Motor neuron (in vitro differentiated cells): Measurements from ENCODE around the gene UQCR11. TPM values are rescaled to one million over a fixed set of nuclear protein-coding genes. Genes with fewer than 3 reads are reported as not detected.

Source experiments
- ATAC-seq, 8 experiments: fragments of 200-7000 bp; cut with Tn5 transposase; replicated peaks in 6 of 8; 2 replicates each; pipeline ENCODE4 v1.8.0; 2021; ENCODE audit warnings: mild to moderate bottlenecking in 8 of 8, moderate library complexity in 8 of 8
- H3K27ac ChIP-seq, 2 donors: fragments of 250-450 bp; sonication (Bioruptor Pico); 2 replicates each; pipeline ENCODE4 v1.9.0; 2021; ENCODE audit warnings: antibody characterized with exemption in 2 of 2, mild to moderate bottlenecking in 2 of 2, moderate library complexity in 1 of 2
- H3K4me1 ChIP-seq, 2 donors: fragments of 250-450 bp; sonication (Bioruptor Pico); replicated peaks in 1 of 2; 2 replicates each; pipeline ENCODE4 v1.6.1; 2021; ENCODE audit warnings: antibody characterized with exemption in 2 of 2, mild to moderate bottlenecking in 2 of 2, moderate library complexity in 1 of 2
- H3K4me3 ChIP-seq, 5 donors: fragments of 250-450 bp; sonication (Bioruptor Pico); 2 replicates each; pipeline ENCODE4 v1.9.0; 2021; ENCODE audit warnings: antibody characterized with exemption in 5 of 5, mild to moderate bottlenecking in 5 of 5, moderate library complexity in 4 of 5
- WGBS, 10 experiments: fragments of 450-650 bp; shearing (Covaris generic); methylation state at CpG; one replicate each; pipeline ENCODE4 v1.0.0; 2022; 5-methylcytosine and 5-hydroxymethylcytosine counted together
- in situ Hi-C, 9 experiments: fragments of 400-800 bp; cut with MboI; loops; one replicate each; pipeline ENCODE4 v1.15.0; 2021; ENCODE audit warnings: low sequenced_read_pairs in 9 of 9, low pct_unique_long_range_greater_than_20kb in 2 of 9; ENCODE audit not compliant: unreplicated experiment in 9 of 9
- total RNA-seq, 8 experiments: library from RNA; unstranded; fragments of 300-600 nt; gene quantifications; 2 replicates each; pipeline versions ENCODE4 v1.2.3 to v1.2.4, GENCODE V29; 2022

UQCR11 gene
- total RNA-seq, 8 experiments from 2014 or later: 92.4 to 219 (median 112) TPM

- ATAC-seq: no peak
- WGBS, 10 experiments: 95 to 100% (median 100%) methylated on average over 1 to 6 of the region's 31 CpGs; no CpG with 5 or more reads in 7 of the 10 experiments
- in situ Hi-C loops: no loop called here
- H3K27ac ChIP-seq: no peak overlapping the region
- no peak overlapping the region for H3K4me3 ChIP-seq
- H3K4me1 ChIP-seq: no peaks in the 10 kb centered on the region
Observed at GRCh38 chr19:1631557-1632100, 26.4 kb upstream of the UQCR11 start.

DNA sequence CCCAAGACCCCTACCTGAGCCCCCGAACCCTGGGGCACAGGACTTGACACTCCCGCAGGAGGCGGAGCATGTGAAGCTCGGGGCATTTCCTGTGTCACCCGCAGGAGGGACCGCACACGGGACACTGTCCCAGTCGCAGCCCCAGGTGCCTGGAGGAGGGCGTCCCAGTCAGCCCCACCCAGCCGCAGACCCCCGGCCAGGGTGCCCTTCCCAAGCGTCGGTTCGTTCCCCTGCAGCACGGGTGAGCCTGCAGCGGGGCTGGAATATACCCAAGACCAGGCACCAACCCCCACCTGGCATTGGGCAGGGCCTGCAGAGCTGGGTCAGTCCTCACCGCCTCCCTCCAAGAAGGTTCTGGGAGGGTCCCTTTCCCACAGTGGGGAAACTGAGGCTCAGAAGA lies 25.5 kb upstream of the UQCR11 start:
- Histone ChIP-seq H3K4me1 (no peaks in the 10 kb centered on the region), H3K27ac (no peak overlapping the region), H3K4me3 (no peak overlapping the region)
- in situ Hi-C loops: no loop called here
- ATAC-seq: no peak
- WGBS, 10 experiments: 100% methylated on average over 1 of the region's 17 CpGs; no CpG with 5 or more reads in 9 of the 10 experiments

DNA sequence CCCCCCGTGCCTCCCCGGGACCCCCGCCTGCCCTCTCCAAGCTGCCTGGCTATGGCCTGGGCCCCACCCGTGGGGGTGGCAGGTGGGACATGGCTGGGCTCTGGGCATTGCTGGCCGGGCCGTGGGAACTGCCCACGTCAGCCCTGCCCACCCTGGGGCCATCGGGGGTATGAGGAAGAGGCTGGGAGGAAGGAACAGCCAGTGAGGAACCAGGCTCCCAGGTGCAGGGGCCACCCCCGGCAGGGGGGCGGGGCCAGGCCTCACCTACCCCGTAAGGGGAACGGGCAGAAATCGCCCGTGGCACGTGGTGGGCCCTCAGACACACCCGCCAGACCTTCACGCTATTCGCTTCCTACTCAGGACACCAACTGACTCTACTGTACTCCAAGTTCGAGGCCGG lies 24.8 kb upstream of the UQCR11 start:
- Histone ChIP-seq H3K4me3 (no peak overlapping the region), H3K27ac (no peak overlapping the region), H3K4me1 (no peaks in the 10 kb centered on the region)
- WGBS, 10 experiments: 90 to 100% (median 92%) methylated on average over 2 to 8 of the region's 20 CpGs; no CpG with 5 or more reads in 7 of the 10 experiments
- peak in 1 of 8 experiments; percentile 16 for ATAC-seq
- in situ Hi-C loops: no loop called here

GRCh38 chr19:1629256-1629808 lies 24.1 kb upstream of the UQCR11 start:
- in situ Hi-C loops: no loop called here
- 90 to 95% methylated on average over 2 to 6 of the region's 24 CpGs; no CpG with 5 or more reads in 8 of the 10 experiments for WGBS, 10 experiments
- no peak for ATAC-seq
- no peak overlapping the region for H3K4me3 ChIP-seq
- H3K4me1 ChIP-seq: no peaks in the 10 kb centered on the region
- H3K27ac ChIP-seq: no peak overlapping the region

- WGBS, 10 experiments: no CpG with 5 or more reads among the region's 17 CpGs
- no peak overlapping the region for H3K27ac ChIP-seq
- no peak for ATAC-seq
- no peak overlapping the region for H3K4me3 ChIP-seq
- no peaks in the 10 kb centered on the region for H3K4me1 ChIP-seq
- in situ Hi-C loops: no loop called here
Observed at GRCh38 chr19:1627194-1627593, 21.9 kb upstream of the UQCR11 start.

DNA sequence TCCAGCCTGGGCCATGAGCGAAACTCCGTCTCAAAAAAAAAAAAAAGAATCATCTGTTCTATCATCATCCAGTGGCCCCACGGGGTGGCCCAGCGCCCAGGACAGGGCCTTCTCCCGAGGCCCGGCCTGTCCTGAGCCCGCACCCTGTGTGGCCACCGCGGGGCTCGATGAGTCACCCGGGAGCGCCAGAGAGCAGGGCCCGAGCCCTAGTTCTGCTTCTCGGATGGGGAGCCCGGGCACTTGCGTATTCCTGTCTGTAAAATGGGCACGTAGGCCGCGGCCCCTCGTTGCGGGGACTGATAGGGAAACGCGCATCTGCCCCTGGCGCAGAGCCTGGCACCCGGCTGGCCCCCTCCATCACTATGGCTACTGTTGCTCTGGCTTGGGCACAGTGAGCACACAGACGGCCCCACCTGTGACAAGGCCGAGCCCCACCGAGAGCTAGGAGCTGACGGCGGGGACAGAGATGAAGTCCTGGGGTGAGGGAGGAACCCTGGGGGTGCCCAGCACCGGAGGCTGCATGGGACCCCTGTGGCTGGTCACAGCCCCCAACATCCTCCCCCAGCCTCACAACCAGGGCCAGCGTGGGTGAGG lies 21.3 kb upstream of the UQCR11 start:
- in situ Hi-C loops: no loop called here
- H3K4me1 ChIP-seq: no peaks in the 10 kb centered on the region
- no peak for ATAC-seq
- no peak overlapping the region for H3K27ac ChIP-seq
- 94 to 98% (median 96%) methylated on average over 3 to 13 of the region's 32 CpGs; no CpG with 5 or more reads in 5 of the 10 experiments for WGBS, 10 experiments
- no peak overlapping the region for H3K4me3 ChIP-seq

DNA sequence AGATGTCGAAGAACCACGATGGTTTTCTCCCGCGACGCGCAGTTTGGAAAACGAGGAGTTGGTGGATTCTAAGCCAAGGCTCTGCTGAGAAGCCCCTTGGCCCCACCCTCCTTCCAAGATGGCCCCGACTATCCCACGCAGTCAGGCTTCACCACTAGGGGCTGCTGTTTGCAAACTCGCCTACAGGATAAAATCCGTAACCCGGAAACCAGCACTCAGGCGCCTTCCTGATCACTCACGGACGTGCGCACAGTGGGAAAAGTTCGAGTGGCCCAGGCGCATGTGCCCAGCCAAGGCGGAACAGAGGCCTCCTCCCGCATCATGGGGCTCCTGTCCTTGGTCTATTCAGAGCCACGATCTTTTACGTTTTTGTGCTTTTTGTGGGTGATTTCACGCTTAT lies 19.2 kb upstream of the UQCR11 start:
- H3K4me3 ChIP-seq: no peak overlapping the region
- in situ Hi-C loops: no loop called here
- peak in 4 of 8 experiments; percentile 28 to 73 (median 44) for ATAC-seq
- no peak overlapping the region for H3K27ac ChIP-seq
- WGBS, 10 experiments: 79 to 100% (median 85%) methylated on average over 1 to 21 of the region's 23 CpGs; no CpG with 5 or more reads in 3 of the 10 experiments
- H3K4me1 ChIP-seq: no peaks in the 10 kb centered on the region

- in situ Hi-C loops: no loop called here
- 29 to 100% (median 93%) methylated on average over 1 to 5 of the region's 5 CpGs; no CpG with 5 or more reads in 2 of the 10 experiments for WGBS, 10 experiments
Observed at GRCh38 chr19:1622541-1622940, 17.3 kb upstream of the UQCR11 start.

DNA sequence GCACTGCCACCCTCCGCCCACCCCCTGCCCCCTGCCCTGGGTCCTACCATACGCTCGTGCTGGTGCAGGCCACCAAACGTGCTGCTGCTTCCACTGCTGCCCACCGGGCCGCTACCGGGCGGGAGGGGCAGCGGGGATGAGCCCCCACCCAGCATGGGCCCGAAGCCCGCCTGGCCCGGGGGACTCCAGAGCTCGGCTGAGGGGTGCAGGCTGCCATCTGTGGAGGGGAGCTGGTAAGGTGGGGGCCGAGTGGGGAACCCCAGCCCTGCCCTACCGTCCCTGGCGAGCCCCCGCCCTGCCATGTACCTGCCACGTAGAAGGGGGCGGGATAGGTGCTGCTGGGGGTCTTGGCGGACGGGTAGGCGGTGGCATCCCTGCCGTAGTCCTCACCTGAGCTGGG lies 16.7 kb upstream of the UQCR11 start:
- ATAC-seq: peak in 1 of 8 experiments; percentile 9
- no peaks in the 10 kb centered on the region for H3K4me1 ChIP-seq

More at GRCh38 chr19:1622541-1622940, 17.3 kb upstream of the UQCR11 start:
- Histone ChIP-seq H3K4me3 (no peak overlapping the region), H3K27ac (no peak overlapping the region), H3K4me1 (no peaks in the 10 kb centered on the region)
- ATAC-seq: no peak

GRCh38 chr19:1621574-1621973 lies 16.3 kb upstream of the UQCR11 start:
- Histone ChIP-seq H3K4me3 (no peak overlapping the region), H3K4me1 (no peaks in the 10 kb centered on the region), H3K27ac (no peak overlapping the region)
- in situ Hi-C loops: no loop called here
- ATAC-seq: peak in 1 of 8 experiments; percentile 13
- WGBS, 10 experiments: no CpG with 5 or more reads among the region's 23 CpGs

More for the DNA sequence above, 16.7 kb upstream of the UQCR11 start:
- H3K27ac ChIP-seq: no peak overlapping the region
- WGBS, 10 experiments: no CpG with 5 or more reads among the region's 23 CpGs
- H3K4me3 ChIP-seq: no peak overlapping the region
- in situ Hi-C loops: no loop called here

GRCh38 chr19:1621021-1621420 lies 15.8 kb upstream of the UQCR11 start:
- WGBS, 10 experiments: 92% methylated on average over 5 of the region's 19 CpGs; no CpG with 5 or more reads in 9 of the 10 experiments
- Histone ChIP-seq H3K4me1 (no peaks in the 10 kb centered on the region), H3K4me3 (no peak overlapping the region), H3K27ac (no peak overlapping the region)
- in situ Hi-C loops: no loop called here
- no peak for ATAC-seq

DNA sequence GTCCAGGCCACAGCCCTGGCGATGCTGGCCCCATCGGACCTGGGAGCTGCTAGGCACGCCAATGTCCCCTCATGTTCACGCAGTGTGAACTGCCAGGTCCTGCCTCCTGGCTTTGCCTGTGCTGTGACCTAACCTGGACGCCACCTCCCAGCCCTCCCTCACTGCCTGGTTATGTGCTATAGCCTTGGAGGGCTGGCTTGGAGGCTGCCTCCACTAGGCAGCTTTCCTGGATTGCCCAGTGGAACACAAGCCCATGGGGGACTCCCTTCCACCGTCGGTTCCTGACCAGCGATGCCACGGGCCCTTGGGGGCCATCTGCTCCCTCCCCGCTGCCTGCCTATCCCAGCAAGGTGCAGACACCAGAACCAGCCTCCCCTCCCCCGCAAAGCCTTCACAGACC lies 15.2 kb upstream of the UQCR11 start:
- in situ Hi-C loops: no loop called here
- 100% methylated on average over 2 of the region's 11 CpGs; no CpG with 5 or more reads in 9 of the 10 experiments for WGBS, 10 experiments
- Histone ChIP-seq H3K4me1 (no peaks in the 10 kb centered on the region), H3K4me3 (no peak overlapping the region), H3K27ac (no peak overlapping the region)
- no peak for ATAC-seq

DNA sequence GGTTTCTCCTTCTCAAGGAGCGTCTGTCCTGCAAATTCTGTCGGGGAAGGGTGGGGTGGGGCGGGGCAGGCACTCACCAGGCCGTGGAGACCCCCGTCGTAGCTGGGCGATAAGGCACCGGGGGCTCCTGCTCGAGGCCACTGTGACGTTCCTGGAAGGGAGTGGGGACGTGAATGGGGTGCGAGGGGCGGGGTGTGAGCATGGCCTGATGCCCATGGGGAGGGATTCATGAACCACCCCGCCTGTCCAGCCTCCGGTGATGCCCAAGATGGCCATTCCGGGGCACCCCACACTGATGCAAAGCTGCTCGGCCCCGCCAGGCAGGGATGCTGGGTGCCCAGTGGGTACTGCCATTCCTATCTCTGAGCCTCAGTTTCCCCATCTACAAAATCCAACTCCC lies 14.4 kb upstream of the UQCR11 start:
- no CpG with 5 or more reads among the region's 18 CpGs for WGBS, 10 experiments
- in situ Hi-C loops: no loop called here
- no peak for ATAC-seq
- H3K4me3 ChIP-seq: no peak overlapping the region
- H3K27ac ChIP-seq: no peak overlapping the region
- H3K4me1 ChIP-seq: no peaks in the 10 kb centered on the region

- in situ Hi-C loops: no loop called here
- Histone ChIP-seq H3K4me1 (no peaks in the 10 kb centered on the region), H3K4me3 (no peak overlapping the region), H3K27ac (no peak overlapping the region)
- ATAC-seq: peak in 1 of 8 experiments; percentile 8
- WGBS, 10 experiments: 80% methylated on average over 1 of the region's 26 CpGs; no CpG with 5 or more reads in 9 of the 10 experiments
Observed at GRCh38 chr19:1619094-1619439, 13.8 kb upstream of the UQCR11 start.
